ENCODE results near the gene TMEM87A.

Gene TMEM87A

DNA sequence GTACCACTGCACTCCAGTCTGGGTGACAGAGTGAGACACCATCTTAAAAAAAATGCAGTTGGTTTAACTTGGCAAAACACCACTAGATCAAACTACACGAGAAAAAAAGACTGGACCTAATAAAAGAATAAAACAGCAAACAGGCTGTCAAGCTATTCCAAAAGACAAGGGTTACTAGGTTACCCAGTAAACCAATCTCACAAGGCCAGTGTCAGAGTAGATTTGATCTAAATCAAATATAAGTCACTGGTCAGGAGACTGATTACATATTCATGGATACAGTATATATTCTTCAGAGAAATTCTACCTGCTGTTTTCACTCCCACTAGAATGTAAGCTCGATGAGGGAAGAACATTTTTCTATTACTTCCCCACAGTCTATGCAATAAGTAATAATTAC, 2.7 kb downstream of the TMEM87A start:
- TF ChIP-seq, protein P1, sequence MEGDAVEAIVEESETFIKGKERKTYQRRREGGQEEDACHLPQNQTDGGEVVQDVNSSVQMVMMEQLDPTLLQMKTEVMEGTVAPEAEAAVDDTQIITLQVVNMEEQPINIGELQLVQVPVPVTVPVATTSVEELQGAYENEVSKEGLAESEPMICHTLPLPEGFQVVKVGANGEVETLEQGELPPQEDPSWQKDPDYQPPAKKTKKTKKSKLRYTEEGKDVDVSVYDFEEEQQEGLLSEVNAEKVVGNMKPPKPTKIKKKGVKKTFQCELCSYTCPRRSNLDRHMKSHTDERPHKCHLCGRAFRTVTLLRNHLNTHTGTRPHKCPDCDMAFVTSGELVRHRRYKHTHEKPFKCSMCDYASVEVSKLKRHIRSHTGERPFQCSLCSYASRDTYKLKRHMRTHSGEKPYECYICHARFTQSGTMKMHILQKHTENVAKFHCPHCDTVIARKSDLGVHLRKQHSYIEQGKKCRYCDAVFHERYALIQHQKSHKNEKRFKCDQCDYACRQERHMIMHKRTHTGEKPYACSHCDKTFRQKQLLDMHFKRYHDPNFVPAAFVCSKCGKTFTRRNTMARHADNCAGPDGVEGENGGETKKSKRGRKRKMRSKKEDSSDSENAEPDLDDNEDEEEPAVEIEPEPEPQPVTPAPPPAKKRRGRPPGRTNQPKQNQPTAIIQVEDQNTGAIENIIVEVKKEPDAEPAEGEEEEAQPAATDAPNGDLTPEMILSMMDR (IDR thresholded peaks at IDR 0.05; ENCODE audit: low read depth, low read length), result no peak

DNA sequence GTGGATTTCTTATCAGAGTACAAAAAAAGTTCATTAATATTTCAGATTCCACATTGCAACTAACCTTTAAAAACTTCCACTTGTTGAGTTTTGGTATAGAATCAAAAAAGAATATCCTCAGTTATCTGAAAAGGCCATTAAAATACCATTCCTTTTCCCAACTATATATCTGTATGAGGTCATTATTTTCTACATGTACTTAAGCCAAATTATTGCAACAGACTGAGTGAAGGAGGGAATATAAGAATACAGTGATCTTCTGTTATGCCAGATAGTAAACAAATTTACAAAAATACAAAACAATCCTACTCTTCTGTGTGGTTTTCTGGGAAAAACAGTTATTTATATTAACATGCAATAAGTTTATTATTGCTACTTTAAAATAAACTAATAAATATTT, 5.9 kb downstream of the TMEM87A start:
- TF ChIP-seq, protein P1 (IDR thresholded peaks at IDR 0.05; ENCODE audit: low read depth, low read length), result no peak
- no peak for DNase-seq (ENCODE audit: extremely low read depth, low read depth)

More for the DNA sequence above, 2.7 kb downstream of the TMEM87A start:
- no peak for DNase-seq (ENCODE audit: extremely low read depth, low read depth)

DNA sequence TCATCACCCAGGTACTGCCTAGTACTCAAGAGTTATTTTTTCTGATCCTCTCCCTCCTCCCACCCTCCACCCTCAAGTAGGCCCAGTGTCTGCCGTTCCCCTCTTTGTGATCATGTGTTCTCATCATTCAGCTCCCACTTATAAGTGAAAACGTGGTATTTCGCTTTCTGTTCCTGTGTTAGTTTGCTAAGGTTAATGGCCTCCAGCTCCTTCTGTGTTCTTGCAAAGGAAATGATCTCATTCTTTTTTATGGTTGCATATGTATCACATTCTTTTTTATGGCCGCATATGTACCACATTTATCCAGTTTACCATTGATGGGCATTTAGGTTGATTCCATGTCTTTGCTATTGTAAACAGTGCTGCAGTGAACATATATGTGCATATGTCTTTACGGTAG, 8.4 kb downstream of the TMEM87A start:
- TF ChIP-seq, protein P1 (IDR thresholded peaks at IDR 0.05; ENCODE audit: low read depth, low read length), result no peak
- DNase-seq (ENCODE audit: extremely low read depth, low read depth), result no peak

DNA sequence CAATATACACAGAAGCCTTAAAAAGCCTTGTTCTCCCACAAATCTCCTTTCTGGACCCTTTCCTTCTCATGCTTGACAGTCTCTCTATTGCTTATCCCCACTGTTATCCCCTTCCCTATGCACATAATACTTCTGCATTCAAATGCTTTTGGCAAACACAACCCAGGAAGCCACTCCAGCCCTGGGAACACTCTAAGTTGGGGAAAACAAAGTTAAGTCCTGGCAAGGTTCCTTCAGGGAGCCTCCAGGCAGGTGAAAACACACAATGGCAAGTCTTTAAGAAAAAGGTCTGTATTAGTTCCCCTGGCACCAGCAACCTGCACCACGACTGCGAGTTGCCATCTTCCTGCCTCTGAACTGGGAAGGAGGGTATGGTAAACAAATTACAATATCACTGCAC, 19.9 kb downstream of the TMEM87A start:
- TF ChIP-seq, protein P1 (IDR thresholded peaks at IDR 0.05; ENCODE audit: low read depth, low read length), result no peak
- DNase-seq (ENCODE audit: extremely low read depth, low read depth), result no peak

DNA sequence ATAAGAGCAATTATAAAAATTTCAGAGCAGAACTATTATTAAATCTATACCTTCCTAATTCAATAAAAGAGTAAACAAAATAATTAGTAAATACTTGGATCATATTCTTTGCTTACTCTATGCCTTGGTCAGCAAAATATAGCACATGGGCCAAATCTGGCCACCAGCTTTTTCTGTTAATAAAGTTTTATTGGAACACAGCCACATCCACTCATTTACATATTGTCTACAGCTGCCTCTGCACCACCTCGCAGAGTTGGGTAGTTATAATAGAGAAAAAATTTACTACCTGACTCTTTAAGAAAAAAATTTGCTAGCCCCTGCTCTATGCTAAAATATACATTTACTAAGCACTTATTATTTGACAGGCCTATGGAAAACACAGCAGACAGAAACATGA, 32.4 kb downstream of the TMEM87A start:
- TF ChIP-seq, protein P1 (IDR thresholded peaks at IDR 0.05; ENCODE audit: low read depth, low read length), result no peak
- no peak for DNase-seq (ENCODE audit: extremely low read depth, low read depth)

DNA sequence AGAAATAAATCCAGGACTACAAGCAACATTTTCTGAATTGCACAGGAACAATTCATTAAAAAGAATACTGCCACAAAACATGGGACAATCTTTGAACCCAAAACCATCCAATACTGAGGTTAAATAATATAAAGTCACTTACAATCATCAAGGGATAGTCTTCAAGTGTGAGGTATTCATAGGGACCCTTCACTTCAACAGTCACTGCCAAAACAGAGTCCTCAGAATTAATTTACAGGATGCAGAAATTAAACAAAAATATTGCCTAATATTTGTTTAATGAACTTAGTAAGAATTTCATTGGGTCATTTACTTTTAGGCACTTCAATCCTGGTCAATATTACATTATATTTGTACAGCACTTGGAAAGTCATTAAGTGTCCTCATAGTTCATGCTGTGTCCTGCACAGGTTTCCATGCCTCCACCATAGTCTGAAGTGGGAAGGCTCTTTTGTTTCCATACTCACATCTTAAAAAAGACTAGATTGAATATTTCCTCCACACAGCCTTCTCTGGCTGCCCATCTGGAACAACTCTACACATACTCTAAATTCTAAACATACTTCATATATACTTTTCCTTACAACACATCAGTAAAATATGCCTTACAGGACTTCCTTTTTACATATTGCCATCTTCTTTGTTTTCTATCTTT, 33.6 kb downstream of the TMEM87A start:
- DNase-seq (ENCODE audit: extremely low read depth, low read depth), result no peak
- TF ChIP-seq, protein P1 (IDR thresholded peaks at IDR 0.05; ENCODE audit: low read depth, low read length), result no peak

DNA sequence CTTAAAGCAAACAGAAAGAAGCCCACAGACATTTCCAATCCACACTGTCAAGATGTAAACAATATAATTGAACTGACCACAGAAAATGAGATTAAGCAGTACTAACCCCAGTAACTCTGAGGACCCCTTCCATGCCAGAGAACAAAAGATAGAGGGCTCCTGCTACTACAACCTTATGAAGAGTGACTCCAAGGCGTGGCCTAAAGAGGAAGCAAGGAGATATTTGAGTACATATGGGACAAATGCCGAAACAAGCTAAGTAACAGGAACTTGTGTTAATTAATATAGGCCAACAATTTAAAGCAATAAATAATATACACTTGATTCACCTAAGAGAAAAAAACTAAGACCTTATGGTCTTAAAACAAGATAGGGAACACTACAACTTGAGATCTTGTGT, 40.1 kb downstream of the TMEM87A start:
- TF ChIP-seq, protein P1 (IDR thresholded peaks at IDR 0.05; ENCODE audit: low read depth, low read length), result no peak
- DNase-seq (ENCODE audit: extremely low read depth, low read depth), result no peak

All from AG09319 (cell line).